K562 (cell line): ENCODE results near the gene TENM4. TPM values are rescaled to one million over a fixed set of nuclear protein-coding genes. Genes with fewer than 3 reads are reported as not detected.

Experiments used
- ATAC-seq: fragments of 200-7000 bp; cut with Tn5 transposase; 3 replicates; pipeline ENCODE4 v1.9.1; 2020; ENCODE audit warnings: moderate library complexity
- BruUV-seq: library from RNA; stranded (reverse); fragments of 400-500 nt; replicated peaks from 2 replicates; lab custom pipeline; 2021; lab: Mats Ljungman, UMichigan
- CTCF ChIA-PET: fragments of 300-600 bp; formaldehyde crosslinking; extraction: SDS; loops from one replicate; lab custom pipeline; 2021; ENCODE audit warnings: low intra/inter-chr PET ratio; lab: Yijun Ruan, JAX
- POLR2A ChIA-PET: fragments of 300-600, 350-650 bp; sonication (Branson Sonifier 250); formaldehyde crosslinking; extraction: SDS; loops from one replicate; lab custom pipeline; 2021; ENCODE audit warnings: antibody characterized with exemption, inconsistent platforms; lab: Yijun Ruan, JAX
- DNase-seq, 4 experiments: peaks; one replicate each; pipeline versions ENCODE4 v3.0.0 to v3.0.0-alpha.2; 2011 to 2018; ENCODE audit warnings: low spot score in 3 of 4, mixed read lengths in 3 of 4; ENCODE audit errors: extremely low read depth in 1 of 4
- FAIRE-seq: peaks from 2 replicates; lab custom pipeline; 2011; peaks lifted over from hg19 to GRCh38; lab: Jason Lieb, UNC
- H2AFZ ChIP-seq: 2 replicates; pipeline ENCODE4 v1.6.0; 2011; ENCODE audit warnings: low read depth, low read length, control low read depth, inconsistent platforms
- H3K27ac ChIP-seq: fragments of 200-600 bp; 3 replicates; pipeline ENCODE4 v1.8.0; 2011; ENCODE audit warnings: low read depth, mild to moderate bottlenecking, control low read depth, inconsistent platforms, low read length, moderate library complexity, mixed read lengths; ENCODE audit errors: extremely low read depth
- H3K27me3 ChIP-seq, 2 experiments: fragments of 300-600 bp in 1 of 2; 2 replicates in 1 of 2; 3 replicates in 1 of 2; pipeline versions ENCODE4 v1.6.0 to v1.8.0; 2011; ENCODE audit warnings: inconsistent platforms in 2 of 2, low read length in 2 of 2, mild to moderate bottlenecking in 1 of 2, mixed read lengths in 1 of 2, moderate library complexity in 1 of 2; ENCODE audit not compliant: control insufficient read depth in 2 of 2, insufficient read depth in 2 of 2
- H3K36me3 ChIP-seq: fragments of 300-600 bp; 3 replicates; pipeline ENCODE4 v1.8.0; 2011; ENCODE audit warnings: mild to moderate bottlenecking, low read length, inconsistent platforms; ENCODE audit not compliant: control insufficient read depth, insufficient read depth
- H3K4me1 ChIP-seq, 2 experiments: fragments of 200-600 bp in 1 of 2; replicated peaks in 1 of 2; 2 replicates in 1 of 2; 3 replicates in 1 of 2; pipeline versions ENCODE4 v1.5.1 to v1.8.0; 2011; ENCODE audit warnings: inconsistent platforms in 2 of 2, low read length in 2 of 2, mild to moderate bottlenecking in 1 of 2, mixed read lengths in 1 of 2, moderate library complexity in 1 of 2; ENCODE audit not compliant: control insufficient read depth in 2 of 2, insufficient read depth in 2 of 2
- H3K4me2 ChIP-seq: 2 replicates; pipeline ENCODE4 v1.6.1; 2011; ENCODE audit warnings: low read length, control low read depth, inconsistent platforms, mixed read lengths; ENCODE audit not compliant: insufficient read depth
- H3K4me3 ChIP-seq: fragments of 200-600 bp; sonication (generic), shearing (Covaris generic); 2 replicates; pipeline ENCODE4 v1.5.1; 2016; ENCODE audit warnings: control low read depth, inconsistent platforms
- H3K79me2 ChIP-seq: fragments of 200-600 bp; 3 replicates; pipeline ENCODE4 v1.8.0; 2011; ENCODE audit warnings: low read length, inconsistent platforms; ENCODE audit not compliant: control insufficient read depth, insufficient read depth
- H3K9ac ChIP-seq, 2 experiments: 2 replicates each; pipeline versions ENCODE4 v1.6.0 to v1.6.1; 2011; ENCODE audit warnings: low read depth in 2 of 2, low read length in 2 of 2, control low read depth in 1 of 2, inconsistent platforms in 1 of 2, mild to moderate bottlenecking in 1 of 2, mixed read lengths in 1 of 2; ENCODE audit not compliant: insufficient read depth in 1 of 2
- H3K9me1 ChIP-seq: one replicate; pipeline ENCODE4 v1.6.0; 2011; ENCODE audit warnings: inconsistent platforms, mild to moderate bottlenecking, low read length, moderate library complexity; ENCODE audit not compliant: control insufficient read depth, insufficient read depth
- H3K9me3 ChIP-seq: replicated peaks from 2 replicates; pipeline ENCODE4 v1.5.1; 2011; ENCODE audit warnings: low read depth, low read length, inconsistent platforms; ENCODE audit not compliant: control insufficient read depth, insufficient read depth
- H4K20me1 ChIP-seq: replicated peaks from 2 replicates; pipeline ENCODE4 v1.6.1; 2011; ENCODE audit warnings: low read length, inconsistent platforms, mixed read lengths; ENCODE audit not compliant: control insufficient read depth, insufficient read depth
- CREBBP ChIP-seq: IDR thresholded peaks from one replicate; pipeline ENCODE4 v1.6.1; 2012; ENCODE audit warnings: low read depth, mild to moderate bottlenecking, control low read depth, inconsistent platforms, low read length
- ELK1 ChIP-seq: sonication (generic); formaldehyde crosslinking; IDR thresholded peaks from 2 replicates; pipeline ENCODE4 v1.8.1; 2022; ENCODE audit warnings: missing genetic modification reagents
- FOXP4 ChIP-seq: sonication (generic); formaldehyde crosslinking; IDR thresholded peaks from 2 replicates; pipeline ENCODE4 v1.8.0; 2022; ENCODE audit warnings: mild to moderate bottlenecking, missing genetic modification reagents, borderline replicate concordance
- NCOA4 ChIP-seq: fragments of 450-650 bp; IDR thresholded peaks from 2 replicates; pipeline ENCODE4 v1.6.1; 2018; ENCODE audit warnings: mild to moderate bottlenecking; ENCODE audit not compliant: partially characterized antibody
- SMARCA4 ChIP-seq: fragments of 450-650 bp; IDR thresholded peaks from 2 replicates; pipeline ENCODE4 v1.6.1; 2016
- TCFL5 ChIP-seq: fragments of 250-450 bp; sonication (Bioruptor Pico); conservative IDR thresholded peaks from 2 replicates; pipeline ENCODE4 v1.6.1; 2021; ENCODE audit warnings: mild to moderate bottlenecking, moderate library complexity, matching md5 sums
- U2AF1 ChIP-seq: fragments of 200-400 bp; formaldehyde crosslinking; optimal IDR thresholded peaks from 2 replicates; pipeline ENCODE3; 2017; ENCODE audit warnings: mild to moderate bottlenecking, low read depth, low read length, moderate library complexity
- ZBTB40 ChIP-seq, 2 experiments: fragments of 450-650 bp in 1 of 2; sonication (generic) in 1 of 2; formaldehyde crosslinking in 1 of 2; IDR thresholded peaks; 2 replicates each; pipeline versions ENCODE4 v1.7.1 to v1.9.0; 2016 to 2022; ENCODE audit warnings: inconsistent platforms in 1 of 2, mild to moderate bottlenecking in 1 of 2, missing genetic modification reagents in 1 of 2
- ZNF134 ChIP-seq: fragments of 250-450 bp; sonication (Bioruptor Pico); conservative IDR thresholded peaks from 2 replicates; pipeline ENCODE4 v1.4.0; 2020
- ZNF507 ChIP-seq: conservative IDR thresholded peaks from 2 replicates; pipeline ENCODE4 v1.6.1; 2017; ENCODE audit warnings: missing genetic modification characterization, missing compliant biosample characterization
- ZNF584 ChIP-seq: fragments of 200-800 bp; sonication (Bioruptor generic); IDR thresholded peaks from 2 replicates; pipeline ENCODE4 v1.6.1; 2016; ENCODE audit warnings: low read depth, mild to moderate bottlenecking, missing genetic modification characterization, missing compliant biosample characterization
- WGBS: fragments of 100-300 bp; shearing (Covaris generic); methylation state at CpG from one replicate; pipeline ENCODE4 v1.1.6; 2016; ENCODE audit warnings: low coverage, mixed read lengths; ENCODE audit not compliant: insufficient coverage; ENCODE audit errors: missing lambda C conversion rate; 5-methylcytosine and 5-hydroxymethylcytosine counted together
- in situ Hi-C: fragments of 300-500 bp; cut with MboI; formaldehyde crosslinking; loops from 4 replicates; pipeline ENCODE4 v1.15.0; 2018; ENCODE audit warnings: inconsistent platforms, mixed read lengths
- intact Hi-C: fragments of 100-400 bp; cut with micrococcal nuclease; formaldehyde crosslinking; loops from 2 replicates; pipeline ENCODE4 v1.14.2; 2022
- polyA plus RNA-seq, 8 experiments: library from polyadenylated mRNA; depleted of rRNA in 4 of 8; stranded (reverse) in 5 of 8; unstranded in 3 of 8; fragments of >200 nt; fragmentation: Nextera tagmentation in 2 of 8; fragmentation: Illumina TruSeq in 1 of 8; extraction: Ambion mirVana in 2 of 8; extraction: Trizol in 1 of 8; gene quantifications; 2 replicates each; pipeline versions ENCODE4 v1.2.1 to v1.2.3, GENCODE V29; 2011 to 2014; ENCODE audit warnings: inconsistent platforms in 1 of 8, missing spikeins in 1 of 8
- total RNA-seq, 7 experiments: library from RNA; depleted of rRNA in 6 of 7; stranded (reverse); fragments of >200 nt in 6 of 7; fragmentation: Illumina TruSeq in 2 of 7; extraction: Trizol in 2 of 7; gene quantifications; 2 replicates each; pipeline versions ENCODE4 v1.2.1 to v1.2.3, GENCODE V29; 2011 to 2021; ENCODE audit warnings: low replicate concordance in 1 of 7

TENM4 gene
- total and polyA plus RNA-seq, 9 of the 15 experiments (the other 6 are each of a cell fraction or from before 2014, with no cell fraction given), result 0.16 TPM; not detected in 8

- POLR2A ChIA-PET, result interaction anchor here (1.0 kb wide), 1 partner anchor 19 kb away, joined by 3 read pairs; no protein-coding TSS in a partner anchor
- H3K9ac ChIP-seq, result no peak overlapping the region
- intact Hi-C loops (no loop called here), in situ Hi-C loops (no loop called here)
- H3K4me3 ChIP-seq, result no peak overlapping the region
- no peaks in the 10 kb centered on the region for H3K9me1 ChIP-seq
- H4K20me1 ChIP-seq, result no peaks in the 10 kb centered on the region
- BruUV-seq, result no TSS peak
- H2AFZ ChIP-seq, result no peak overlapping the region
- H3K9me3 ChIP-seq, result no peaks in the 10 kb centered on the region
- no peak overlapping the region for H3K27ac ChIP-seq
- no peaks in the 10 kb centered on the region for H3K79me2 ChIP-seq
- H3K4me2 ChIP-seq, result no peak overlapping the region
- TF ChIP-seq NCOA4 (no peak), SMARCA4 (no peak), U2AF1 (no peak), ZBTB40 (IDR thresholded peaks at IDR 0.05) (no peak), ZBTB40 (CRISPR knock-in tag; IDR thresholded peaks at IDR 0.05) (no peak), ZNF134 (CRISPR knock-in tag) (no peak), FOXP4 (CRISPR knock-in tag) (no peak), CREBBP (no peak), TCFL5 (CRISPR knock-in tag) (no peak), ELK1 (CRISPR knock-in tag) (no peak), ZNF584 (CRISPR knock-in tag) (no peak), ZNF507 (tag) (no peak)
- peaks cover 0 to 6% of the 10 kb centered on the region in 2 experiments; a peak in 1 of 5 replicates for H3K27me3 ChIP-seq
- 2% methylated on average over 4 of the region's 4 CpGs for WGBS
- no peaks in the 10 kb centered on the region for H3K36me3 ChIP-seq
- FAIRE-seq (no peak), ATAC-seq (no peak), DNase-seq (no peak)
- no peaks in the 10 kb centered on the region for H3K4me1 ChIP-seq
- CTCF ChIA-PET, result no interaction called here
These were observed 351.9 kb downstream of the TENM4 start for GRCh38 chr11:79088967-79089366.
